NCI-H2107 (cell line): Measurements from ENCODE around the gene DCP1B.

Experiments
- DNase-seq: peaks from one replicate; lab custom pipeline; 2025; lab: John Stamatoyannopoulos, UW

DCP1B gene

DNA sequence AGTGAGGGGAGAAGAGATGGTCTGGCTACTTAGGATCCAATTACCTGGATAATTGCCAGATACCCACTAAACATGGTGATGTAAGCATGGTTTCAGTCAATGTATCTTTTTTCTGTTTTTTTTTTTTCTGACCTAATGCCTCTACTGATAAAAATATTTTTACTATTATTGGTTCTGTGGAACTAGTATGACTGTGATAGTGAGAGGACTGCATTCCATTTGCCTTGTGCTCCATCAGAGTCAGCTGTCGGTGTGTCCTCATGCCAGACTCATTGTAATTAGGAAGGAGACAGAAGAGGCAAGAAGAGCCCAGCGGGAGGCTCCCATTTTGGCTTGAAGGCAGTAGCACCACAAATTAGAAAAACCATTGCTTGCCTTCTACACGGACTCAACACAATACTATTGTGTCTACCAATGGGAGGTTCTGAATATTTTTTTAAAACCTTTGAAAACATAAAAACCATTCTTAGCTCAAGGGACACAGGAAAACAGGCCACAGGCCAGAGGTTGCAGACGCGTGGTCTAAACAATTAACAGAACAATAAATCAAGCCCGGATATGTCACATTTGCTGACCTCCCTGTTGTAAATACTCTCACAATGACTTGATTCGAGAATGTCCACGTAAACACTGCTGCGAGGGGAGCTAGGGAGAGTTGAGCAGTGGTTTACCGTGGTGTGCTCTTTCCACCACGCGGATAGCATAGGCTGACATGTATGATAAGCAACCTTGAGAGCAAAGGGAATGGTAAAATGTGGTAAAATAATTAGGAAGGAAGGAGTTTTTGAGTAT, 13.5 kb upstream of the DCP1B start:
- DNase-seq: no peak

DNA sequence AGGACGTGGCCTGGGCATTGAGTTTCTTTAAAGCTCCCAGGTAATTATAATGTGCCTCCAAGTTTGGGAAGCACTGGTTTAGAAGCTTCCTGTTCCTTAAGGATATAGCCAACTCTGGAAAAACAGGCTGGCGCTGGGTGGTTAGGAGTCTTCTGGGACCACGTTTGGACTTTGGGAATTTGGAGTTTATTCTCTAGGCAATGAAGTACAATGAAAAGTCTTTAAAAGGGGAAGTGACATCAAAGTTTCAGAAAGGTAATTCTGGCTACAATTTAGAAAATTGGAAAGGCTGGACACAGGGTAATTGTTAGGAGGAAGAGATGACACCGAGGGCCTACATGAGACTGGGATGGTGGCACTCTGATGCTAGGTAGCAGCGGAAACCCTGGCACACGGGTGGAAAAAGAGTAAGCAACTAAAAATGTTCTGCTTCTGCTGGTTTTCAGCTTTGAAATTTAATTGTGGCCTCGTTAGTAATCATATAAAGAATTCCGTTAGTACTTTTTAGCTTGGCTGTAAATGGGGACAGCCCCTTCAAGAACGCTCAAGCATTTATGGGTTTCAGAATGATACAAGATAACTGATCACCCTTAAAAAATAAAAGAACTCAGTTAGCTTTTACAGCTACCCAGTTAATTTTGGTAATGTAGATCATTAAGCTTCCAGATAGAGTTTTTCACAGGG, 12.7 kb upstream of the DCP1B start:
- DNase-seq: no peak

DNA sequence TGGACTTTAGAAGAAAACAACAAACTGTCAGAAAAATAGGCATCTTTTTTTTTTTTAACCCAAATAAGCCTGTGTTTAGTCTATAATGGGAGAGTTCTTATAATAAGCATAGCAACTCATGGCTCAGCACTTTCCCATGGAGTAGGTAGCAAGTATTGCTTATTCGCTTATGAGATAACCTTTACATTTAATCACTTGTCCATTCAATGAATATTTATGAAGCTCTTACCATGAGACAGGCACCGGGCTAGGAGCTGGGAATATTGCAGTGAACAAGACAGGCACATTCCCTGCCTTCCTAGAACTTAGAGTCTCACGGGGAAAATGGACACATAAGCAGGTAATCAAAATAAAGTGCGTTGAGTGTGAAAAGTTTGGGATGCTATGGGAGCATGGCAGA, 10.0 kb upstream of the DCP1B start:
- DNase-seq: no peak

DNA sequence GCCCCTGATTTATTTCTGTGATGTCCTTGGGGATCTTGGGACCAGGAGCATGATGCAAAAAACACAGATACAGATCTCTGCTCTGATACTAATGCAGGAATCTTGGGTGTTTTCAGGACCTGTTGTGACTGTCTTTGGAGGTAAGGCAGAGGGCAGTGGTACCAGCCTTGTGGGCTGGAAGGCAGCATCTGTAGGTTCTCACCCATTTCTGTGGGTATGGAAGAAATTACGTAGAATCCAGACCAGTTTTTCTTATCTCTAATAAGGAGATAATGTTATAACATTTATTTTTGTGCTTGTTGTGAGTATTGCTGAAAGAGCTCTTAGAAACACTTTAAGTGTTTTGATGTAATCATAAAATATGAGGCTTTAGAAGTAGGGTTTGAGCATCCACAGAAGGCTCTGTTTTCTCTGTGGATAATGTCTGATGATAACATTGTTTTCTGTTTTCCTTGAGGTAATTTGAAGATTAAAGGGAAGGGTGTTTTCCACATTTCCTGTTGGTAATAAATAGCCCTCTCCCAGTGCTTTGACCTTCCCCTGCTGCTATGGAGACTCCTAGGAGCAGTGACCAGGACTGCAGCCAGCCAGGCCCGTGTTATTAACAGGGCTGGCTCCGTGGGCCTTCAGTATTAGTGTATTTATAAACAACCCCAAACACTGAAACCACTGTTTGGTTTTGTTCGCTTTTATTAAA, 9.4 kb upstream of the DCP1B start:
- no peak for DNase-seq

DNA sequence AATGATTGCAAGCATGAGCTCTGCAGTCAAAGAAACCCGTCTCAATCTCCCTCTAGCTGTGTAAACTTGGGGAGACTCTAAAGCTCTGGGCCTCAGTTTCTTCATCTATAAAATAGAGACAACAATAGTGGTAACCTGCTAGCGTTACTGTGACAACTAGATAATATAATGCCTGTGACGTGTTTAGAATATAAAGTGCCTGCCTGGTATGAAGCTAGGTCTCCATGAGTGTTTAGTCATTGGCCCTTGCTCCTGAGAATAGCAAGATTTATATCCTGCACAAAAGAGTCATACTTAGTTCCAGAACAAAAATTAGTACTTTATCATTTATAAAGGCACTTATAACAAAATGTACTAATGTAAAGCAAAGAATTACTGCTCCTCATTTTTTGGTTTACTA, 8.8 kb upstream of the DCP1B start:
- no peak for DNase-seq

DNA sequence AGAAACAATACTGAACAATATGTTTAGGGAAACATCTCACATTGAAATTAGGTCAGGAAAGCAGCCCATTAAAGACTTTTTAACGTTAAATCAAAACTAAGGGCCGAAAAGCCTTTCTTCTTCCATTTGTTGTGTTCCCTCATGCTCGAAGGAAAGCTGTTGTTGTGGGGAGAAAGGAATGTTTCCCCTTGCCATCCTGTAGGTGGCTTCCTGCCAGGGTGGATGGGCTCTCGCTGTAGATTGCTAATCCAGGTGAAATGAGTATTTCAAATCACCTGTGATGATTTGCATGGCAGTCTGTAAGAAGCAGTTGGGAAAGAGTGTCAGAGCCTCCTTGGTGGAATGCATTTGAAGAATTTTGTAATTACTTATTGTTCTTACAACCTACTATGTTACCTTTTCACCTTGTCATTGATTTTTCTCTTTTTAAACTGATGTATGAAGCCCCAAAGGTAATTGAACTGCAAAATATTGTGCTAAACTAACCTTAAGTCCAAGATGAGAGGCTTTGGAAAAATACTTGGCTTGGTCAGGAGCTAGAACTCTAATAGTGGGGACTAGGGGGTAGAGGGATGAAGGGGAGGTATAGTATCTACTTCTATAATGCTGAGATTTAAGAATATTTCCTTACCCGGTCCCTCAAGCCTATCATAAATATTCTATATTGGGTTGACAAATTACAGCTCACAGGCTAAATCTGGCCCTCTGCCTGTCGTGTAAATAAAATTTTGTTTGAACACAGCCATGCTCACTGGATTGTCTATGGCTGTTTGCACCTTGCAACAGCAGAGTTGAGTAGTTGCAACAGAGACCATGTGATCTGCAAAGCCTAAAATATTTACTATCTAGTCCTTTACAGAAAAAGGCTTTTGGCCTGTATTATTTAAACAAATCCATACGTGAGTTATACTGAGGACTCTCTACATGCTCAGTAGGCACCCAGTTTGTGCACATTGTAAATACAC, 7.7 kb upstream of the DCP1B start:
- no peak for DNase-seq

DNA sequence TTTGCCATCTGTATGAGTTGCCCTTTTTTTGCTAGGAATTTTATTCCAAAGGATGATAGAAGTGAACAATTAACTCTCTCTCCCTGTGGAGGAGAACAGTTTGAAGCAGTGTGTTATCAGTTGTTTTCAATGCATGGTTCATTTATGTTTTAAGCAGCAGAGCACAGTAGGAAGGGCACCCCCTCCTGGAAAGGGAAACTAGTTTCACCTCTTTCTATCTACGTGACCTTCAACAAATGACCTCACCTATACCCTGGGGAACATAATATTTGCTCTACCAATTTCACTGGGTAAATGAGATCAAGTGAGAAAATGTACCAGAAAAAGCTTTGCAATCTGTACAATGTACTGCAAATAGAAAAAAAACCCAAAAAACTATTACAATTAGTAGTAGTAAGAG, 5.4 kb upstream of the DCP1B start:
- DNase-seq: no peak

DNA sequence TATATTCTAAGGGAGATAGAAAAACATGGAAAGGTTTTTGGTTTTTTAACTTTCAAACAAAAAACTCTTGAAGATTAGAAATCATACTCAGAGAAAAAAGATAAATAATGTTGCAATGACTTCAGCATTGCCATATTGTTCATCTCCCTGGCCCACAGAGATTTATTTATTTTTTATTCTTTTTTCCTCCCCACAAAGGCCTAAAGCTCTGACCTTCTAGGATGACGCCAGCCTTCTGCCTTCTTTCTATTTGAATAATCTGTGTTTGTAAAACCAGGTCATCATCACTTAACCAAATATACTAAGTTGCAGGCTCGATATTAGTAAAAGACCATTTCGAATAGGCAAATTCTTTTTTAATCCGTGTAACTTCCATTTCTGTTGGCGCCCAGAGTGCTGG, 4.4 kb upstream of the DCP1B start:
- DNase-seq: no peak

DNA sequence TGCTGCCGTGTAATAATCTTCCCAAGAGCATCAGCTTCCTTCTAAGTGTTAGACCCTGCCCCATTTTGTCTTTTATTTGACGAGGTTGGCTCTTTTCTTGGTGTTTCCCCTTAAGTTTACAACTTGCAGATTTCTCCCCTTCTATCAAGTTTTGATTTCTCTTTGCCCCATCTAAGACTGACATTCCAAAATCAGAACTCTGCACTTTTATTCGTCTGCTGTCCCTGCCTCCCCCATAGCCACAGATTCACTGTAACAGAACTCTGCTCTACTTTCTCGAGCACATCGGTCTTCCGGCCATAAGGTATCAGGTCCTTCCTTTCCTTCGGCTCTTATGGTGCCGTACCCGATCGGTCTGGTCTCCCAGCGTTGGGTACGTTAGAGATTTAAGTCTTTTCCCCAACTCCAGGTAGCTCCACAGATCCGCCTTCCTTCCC, 563 bp downstream of the DCP1B start:
- no peak for DNase-seq

DNA sequence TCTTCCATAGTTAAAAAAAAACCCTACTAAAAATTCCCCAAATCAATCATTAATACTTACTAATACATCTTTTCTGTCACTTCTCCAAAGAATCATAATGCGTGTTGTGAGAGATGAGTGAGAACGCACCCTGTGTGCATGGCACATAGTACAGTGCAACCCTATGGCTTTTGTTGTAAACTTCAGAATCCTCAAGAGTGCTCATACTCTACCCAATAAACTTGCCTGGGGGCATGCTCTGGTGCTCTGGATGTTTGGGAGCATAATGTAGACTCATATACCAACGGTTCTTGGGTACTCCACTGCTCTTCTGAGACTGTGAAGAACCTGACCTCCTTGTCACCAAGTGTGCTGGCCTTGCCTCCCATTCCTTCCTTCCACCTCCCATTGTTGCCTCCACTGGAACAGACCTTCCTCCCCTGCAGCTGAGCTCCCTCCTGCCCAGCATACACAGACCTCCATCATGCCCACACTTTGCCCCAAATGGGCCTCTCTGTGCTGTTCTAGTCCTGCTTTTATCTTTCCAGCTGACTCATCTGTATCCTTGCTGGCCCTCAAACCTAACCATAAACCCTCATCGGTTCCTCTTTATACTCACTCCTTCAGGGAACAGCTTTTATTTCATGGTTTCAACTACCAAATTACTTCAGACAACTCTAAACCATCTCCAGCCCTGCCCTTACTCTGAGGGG, 8.9 kb downstream of the DCP1B start:
- DNase-seq: no peak

DNA sequence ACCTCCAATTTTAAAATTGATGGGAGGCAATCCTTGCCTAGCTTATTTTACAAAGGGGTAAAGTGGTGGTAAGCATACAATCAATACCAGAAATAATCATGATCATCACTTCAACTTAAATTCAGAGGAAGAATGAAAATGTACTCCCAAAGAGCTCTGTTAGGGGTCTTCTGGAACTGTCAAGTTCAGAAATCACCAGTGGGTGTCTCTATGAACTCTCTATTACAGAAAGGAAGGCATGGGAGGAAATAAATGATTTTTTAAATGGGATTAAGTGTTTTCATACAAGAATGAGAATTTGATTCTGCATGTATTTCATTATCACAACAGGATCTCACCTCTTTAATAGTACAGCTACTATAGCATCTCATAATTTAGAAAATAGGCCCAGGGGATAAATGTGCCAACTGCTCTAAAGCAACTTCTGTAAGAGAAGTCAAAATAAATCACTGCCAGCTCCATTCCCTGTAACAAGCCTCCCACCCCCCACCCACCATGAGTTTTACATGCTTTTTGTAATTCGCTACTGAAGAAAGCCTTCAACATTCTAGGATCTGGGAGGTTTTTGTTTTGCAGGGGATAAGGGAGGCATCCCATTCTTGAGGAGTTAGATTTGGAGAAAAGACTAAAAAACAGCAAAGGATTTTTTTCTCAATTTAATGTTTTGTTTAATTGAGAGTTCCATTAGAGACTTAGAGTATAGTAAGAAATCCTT, 9.7 kb downstream of the DCP1B start:
- no peak for DNase-seq

DNA sequence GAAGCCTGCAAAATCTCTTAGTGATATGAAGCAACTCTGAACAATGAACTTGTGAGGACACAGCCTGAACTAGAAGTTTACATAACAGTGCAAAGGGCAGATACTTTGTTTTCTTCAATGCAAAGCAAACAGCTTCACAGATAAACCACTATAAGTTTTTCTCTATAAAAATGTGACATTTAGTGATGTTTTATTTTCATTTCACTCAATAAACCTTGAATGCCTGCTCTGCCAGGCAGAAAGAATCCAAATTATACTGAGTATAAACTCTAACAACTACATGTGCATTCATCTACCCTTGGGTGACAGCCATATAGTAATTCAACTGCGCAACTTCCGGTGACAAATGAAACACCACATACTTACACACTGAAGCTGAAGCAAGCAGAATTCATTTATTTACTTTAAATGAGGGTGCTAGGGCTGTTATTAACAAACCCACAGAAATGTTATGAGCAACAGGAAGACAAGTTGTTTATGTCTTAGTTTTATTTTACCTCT, 10.3 kb downstream of the DCP1B start:
- no peak for DNase-seq

DNA sequence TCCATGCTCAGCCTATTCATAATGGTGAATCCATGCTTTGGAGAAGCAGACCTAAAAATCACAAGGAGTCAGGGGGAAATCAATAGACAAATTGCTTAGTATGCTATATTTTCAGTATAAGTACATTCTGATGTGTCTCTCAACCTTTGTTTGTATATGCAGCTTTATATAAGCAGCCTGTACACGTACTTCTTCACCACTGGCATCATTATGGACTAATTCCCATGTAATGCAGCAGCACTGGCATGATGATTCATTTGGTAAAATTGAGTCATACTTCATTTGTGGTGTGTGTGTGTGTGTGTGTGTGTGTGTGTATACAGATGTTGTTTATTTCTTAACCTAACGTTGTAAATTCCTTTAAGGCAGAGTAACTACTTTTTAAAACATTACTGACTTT, 10.9 kb downstream of the DCP1B start:
- no peak for DNase-seq

DNA sequence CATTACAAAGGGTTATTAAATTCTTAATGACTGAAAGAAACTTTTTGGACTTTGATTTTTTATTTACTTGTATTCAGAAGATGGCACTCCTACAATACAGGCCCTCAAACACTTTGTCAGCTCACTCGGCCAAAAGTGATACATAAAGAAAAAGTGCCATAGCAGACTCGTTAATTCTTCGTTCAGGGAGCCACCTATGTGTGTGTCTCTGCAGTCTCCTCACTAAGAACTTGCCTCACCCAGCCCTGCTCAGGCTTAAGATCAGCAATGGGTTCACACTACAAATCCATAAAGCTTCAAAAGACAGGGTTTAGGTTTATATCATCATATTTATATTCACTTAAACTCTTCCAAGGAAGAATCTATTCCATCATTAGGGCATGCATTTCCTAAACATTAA, 11.5 kb downstream of the DCP1B start:
- DNase-seq: no peak

DNA sequence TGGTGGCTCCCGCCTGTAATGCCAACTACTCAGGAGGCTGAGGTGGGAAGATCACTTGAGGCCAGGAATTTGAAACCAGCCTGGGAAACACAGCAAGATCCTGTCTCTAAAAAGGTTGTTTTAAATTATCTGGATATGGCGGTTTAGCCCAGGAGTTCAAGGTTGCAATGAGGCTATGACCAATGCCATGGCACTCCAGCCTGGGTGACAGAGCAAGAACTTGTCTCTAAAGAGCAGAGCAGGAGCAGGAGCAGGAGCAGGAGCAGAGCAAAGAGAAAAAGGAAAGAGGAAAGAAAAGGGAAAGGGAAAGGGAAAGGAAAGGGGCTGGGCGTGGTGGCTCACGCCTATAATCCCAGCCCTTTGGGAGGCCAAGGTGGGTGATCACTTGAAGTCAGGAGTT, 15.1 kb downstream of the DCP1B start:
- no peak for DNase-seq

DNA sequence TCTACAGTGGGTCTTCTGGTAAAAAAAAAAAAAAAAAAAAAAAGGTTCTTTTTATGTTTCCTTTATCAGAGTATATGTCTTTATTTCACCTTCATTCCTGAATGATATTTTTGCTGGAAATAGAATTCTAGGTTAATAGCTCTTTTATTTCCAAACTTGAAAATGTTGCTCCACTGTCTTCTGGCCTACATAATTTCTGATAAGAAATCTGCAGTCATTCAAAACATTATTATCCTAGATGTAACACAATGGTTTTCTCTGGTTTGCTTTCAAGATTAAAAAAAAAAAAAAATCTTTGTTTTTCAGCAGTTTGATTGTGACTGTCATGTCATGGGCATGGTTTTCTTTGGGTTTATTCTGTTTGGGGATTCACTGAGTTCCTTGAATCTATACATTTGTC, 19.5 kb downstream of the DCP1B start:
- DNase-seq: no peak

DNA sequence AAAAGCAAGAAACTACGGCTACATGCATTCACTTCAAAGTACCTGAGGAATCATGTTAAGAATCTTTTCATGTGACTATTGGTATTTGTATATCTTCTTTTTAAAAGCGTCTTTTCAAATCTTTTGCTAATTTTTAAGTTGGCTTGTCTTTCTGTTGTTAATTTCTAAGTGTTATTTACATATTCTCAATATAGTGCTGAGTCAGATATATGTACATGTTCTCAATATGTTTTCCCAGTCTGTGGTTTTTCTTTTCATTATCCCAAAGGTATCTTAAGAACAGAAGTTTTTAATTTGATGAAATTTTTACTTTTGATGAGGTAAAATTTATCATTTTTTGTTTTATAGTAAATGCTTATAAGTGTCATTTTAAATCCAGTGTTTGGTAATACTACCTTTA, 24.0 kb downstream of the DCP1B start:
- no peak for DNase-seq

DNA sequence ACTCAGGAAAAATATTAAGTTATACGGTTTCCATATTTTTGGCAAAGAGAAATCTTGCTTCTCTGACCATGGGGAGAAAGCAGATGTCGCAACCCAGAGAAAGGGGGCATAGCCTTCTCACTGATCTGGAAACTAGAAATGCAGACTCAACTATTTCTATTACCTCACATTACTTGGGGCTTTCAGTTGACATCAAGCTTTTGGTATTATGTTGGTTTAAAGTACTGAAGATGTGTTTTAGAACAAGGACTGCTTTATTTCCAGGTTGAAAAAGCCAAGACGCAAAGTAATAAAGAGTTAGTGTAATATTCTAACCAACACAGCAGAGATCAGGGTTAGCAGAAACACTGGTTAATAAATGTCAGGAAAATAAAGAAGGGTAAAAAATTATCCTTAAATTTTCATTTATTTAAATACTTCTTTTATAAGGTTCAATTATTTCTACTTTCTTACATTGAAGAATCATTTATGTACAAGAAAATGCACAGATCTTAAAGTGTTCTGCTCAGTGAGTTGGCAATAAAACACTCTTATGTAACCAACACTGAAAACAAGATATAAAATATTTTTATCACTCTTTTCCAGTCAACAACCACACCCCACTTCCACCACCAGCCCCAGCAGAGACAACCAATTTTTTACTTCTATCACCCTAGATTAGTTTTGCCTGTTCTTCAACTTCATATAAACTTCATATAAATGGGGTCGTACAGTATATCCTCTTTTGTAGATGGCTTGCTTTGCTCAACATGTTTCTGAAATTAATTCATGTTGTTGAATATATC, 26.0 kb downstream of the DCP1B start:
- no peak for DNase-seq

DNA sequence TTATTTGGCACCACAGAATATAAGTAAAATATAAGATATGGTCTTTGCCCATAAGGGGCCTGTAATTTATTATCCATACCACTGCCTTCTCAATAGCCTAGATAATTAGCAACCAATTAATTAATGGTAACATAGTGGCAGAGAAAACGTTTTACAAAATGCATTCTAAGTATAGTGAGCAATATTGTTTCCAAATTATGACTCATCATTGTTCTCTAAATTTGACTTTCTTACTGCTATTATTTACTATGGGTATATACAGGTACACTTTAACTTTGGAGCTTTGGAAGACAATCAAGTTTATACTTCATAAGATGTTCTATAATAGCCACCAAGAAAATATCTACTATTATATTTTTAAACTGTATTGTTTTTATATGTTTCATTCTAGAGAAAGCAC, 26.7 kb downstream of the DCP1B start:
- no peak for DNase-seq

DNA sequence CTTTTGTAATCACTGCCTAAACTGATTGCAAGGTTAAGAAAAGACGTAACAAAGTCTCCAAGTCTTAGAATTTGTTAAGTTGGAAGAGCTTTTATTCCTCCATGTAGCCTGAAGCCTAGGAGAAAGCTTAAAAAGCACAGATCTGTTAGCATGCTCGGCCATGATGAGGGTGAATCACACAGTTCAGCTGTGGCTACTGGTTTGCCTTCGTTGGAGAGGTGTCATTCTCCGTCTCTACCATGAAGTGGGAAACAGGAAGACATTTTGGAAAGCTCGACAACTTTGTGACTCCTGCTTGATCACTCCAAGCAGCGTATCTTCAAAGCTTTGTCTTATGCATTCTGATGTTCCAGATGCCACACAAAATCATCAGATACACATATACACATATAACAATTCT, 27.1 kb downstream of the DCP1B start:
- no peak for DNase-seq
